Skeletal muscle satellite cell (primary cell): Measurements from ENCODE around the gene SOX13.
A peak's percentile ranks its signal among the peaks of the same experiment; 100 is the strongest.

ENCODE experiments used
- H3K27me3 ChIP-seq: 2 replicates; pipeline ENCODE4 v1.7.0; 2013; ENCODE audit warnings: low read length; ENCODE audit not compliant: control insufficient read depth, insufficient read depth
- H3K36me3 ChIP-seq: 2 replicates; pipeline ENCODE4 v1.7.0; 2013; ENCODE audit warnings: mild to moderate bottlenecking, control low read depth, low read length; ENCODE audit not compliant: insufficient read depth
- H3K4me1 ChIP-seq: 2 replicates; pipeline ENCODE4 v1.7.0; 2013; ENCODE audit warnings: low read length; ENCODE audit not compliant: control insufficient read depth, insufficient read depth
- H3K4me2 ChIP-seq: 2 replicates; pipeline ENCODE4 v1.7.0; 2013; ENCODE audit warnings: mild to moderate bottlenecking, low read length
- H3K4me3 ChIP-seq: 2 replicates; pipeline ENCODE4 v1.7.0; 2013; ENCODE audit warnings: low read length
- H3K9ac ChIP-seq: 2 replicates; pipeline ENCODE4 v1.7.0; 2013; ENCODE audit warnings: mild to moderate bottlenecking, low read depth, low read length, moderate library complexity
- H3K9me3 ChIP-seq: replicated peaks from 2 replicates; pipeline ENCODE4 v1.7.0; 2013; ENCODE audit warnings: mild to moderate bottlenecking, control low read depth, low read length

The SOX13 gene

GRCh38 chr1:204128464-204128963, 55.6 kb downstream of the SOX13 start:
- Histone ChIP-seq H3K4me3 (no peak overlapping the region), H3K36me3 (peaks cover 15% of the 10 kb centered on the region), H3K27me3 (no peaks in the 10 kb centered on the region), H3K9ac (peak overlapping the region; percentile 20), H3K4me2 (peak overlapping the region; percentile 49), H3K4me1 (peaks cover 37% of the 10 kb centered on the region), H3K9me3 (no peaks in the 10 kb centered on the region)

DNA sequence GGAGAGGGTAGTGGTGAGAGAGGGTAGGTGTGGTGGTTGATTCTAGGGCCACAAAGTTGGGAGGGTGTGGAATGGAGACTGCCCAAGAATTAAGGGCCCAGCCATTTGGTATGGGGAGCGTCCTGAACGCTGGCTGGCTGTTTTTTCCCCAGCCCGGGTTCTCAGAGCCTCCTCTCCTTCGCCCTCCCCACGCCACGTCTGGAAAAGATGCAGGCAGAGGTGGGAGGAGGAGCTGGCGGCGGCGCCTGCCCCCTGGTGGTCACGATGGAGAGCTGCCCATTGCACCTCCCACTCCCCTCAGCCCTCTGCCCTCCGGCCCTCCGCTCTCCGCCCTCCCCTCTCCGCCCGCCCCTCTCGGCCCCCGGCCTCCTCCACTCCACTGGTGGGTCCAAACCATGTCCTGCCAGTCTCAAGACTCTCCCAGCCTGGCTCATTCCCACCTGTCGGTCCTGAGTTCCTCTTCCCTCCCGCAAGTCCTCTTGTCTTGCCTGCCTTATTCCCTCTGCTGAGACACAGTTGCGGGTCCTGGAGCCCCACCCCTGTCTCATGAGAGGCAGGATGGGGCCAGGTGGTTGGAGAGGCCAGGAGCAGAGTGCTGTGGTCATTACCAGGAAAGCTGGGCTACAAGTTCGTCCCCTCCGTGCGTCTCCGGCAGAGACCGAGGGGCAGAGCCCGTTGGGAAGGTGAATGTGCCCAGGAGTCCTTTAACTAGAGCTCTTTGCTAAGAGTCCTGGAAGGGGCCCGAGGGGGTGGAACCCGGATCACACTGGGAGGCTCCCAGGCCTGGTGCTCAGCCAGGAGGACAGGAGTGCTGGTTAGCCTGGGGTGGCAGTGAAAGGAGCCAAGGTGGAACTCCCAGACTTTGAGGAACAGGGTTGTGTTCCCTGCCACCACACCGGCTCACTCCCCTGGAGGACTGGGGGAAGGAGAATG, 56.3 kb downstream of the SOX13 start:
- peaks cover 11% of the 10 kb centered on the region for H3K36me3 ChIP-seq
- peak overlapping the region; percentile 24 for H3K4me3 ChIP-seq
- H3K9me3 ChIP-seq, result no peaks in the 10 kb centered on the region
- no peaks in the 10 kb centered on the region for H3K27me3 ChIP-seq
- H3K9ac ChIP-seq, result peak overlapping the region; percentile 20
- H3K4me2 ChIP-seq, result peak overlapping the region; percentile 49
- H3K4me1 ChIP-seq, result peaks cover 37% of the 10 kb centered on the region

DNA sequence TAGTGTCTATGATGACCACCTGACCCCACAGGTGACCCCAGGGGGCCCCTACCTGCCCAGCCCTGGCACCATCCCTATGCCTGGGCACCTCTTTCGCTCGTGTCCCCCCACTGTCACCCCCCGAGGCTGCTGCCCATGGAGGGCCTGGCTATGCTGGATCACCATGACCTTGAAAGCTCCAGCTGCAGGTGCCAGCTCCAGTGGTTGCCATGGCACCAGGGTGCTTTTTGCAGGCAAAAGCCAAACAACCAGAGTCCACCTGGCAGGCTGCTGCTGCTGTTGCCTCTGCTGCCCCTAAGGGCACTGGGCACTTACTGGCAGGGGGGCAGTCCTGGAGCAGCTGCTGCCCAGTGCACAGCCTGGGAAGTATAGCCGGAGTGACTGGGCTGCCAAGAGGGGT, 57.3 kb downstream of the SOX13 start:
- Histone ChIP-seq H3K36me3 (peaks cover 4% of the 10 kb centered on the region), H3K9ac (no peak overlapping the region), H3K27me3 (no peaks in the 10 kb centered on the region), H3K9me3 (no peaks in the 10 kb centered on the region), H3K4me2 (peak overlapping the region; percentile 52), H3K4me1 (peaks cover 37% of the 10 kb centered on the region), H3K4me3 (no peak overlapping the region)

DNA sequence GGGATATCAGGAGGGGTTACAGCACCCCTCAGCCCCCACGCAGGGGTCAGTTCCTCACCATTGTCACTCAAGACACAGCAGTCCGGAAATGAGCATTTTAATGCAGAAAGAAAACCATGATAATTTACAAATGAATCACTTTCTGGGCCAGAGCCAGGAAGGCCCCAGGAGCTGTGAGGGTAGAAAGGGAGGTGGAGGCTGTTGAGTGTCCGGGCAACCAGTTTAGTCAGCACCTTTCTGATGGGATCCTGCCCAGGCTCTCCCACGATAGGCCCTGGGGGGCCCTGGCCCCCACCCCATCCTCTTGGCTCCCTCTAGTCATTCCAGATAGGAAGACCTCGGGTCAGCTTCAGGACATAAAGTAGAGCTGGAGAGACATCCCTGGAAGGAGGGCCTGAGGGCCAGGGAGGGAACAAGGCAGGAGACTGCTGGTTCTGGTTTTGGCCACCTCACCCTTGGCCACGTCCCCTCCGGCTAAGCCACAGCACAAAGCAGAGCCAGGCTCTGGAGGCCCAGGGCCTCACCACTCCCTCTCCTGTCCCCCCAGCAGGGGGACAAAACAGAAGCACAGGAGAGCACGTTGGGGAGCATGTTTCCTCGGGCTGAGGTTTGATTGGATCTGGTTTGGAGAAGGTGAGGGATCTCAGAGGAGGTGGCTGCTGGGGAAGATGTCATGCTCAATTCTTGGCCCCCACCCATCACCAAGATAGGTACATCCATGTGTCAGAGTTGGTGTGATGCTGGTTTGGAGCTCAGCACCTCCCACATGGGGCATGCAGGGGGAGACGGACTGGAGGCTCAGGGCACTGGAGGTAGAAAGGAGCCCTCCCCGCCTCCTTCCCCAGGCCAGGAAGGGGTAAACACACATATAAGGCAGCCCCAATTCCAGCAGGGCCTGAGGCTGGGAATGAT, 58.3 kb downstream of the SOX13 start:
- H3K4me1 ChIP-seq, result peaks cover 37% of the 10 kb centered on the region

DNA sequence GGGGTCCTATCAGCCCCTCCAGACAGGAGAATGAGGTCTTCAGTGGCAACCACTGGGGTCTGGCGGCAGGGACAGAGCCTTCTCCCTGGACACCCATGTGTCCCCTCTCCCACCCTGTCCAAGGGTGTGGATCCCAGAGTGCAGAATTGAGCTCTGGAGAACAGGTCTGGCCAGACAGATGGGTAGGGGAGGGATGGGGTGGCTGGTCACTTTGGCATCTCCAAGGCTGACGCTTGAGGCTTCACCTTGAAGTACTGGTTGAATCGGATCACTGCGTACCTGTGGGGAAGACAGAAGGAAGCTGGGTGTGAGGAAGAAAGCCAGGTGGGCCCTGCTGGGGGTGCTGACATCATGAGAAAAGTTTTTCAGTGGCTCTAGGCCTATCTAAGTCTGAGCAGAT, 59.1 kb downstream of the SOX13 start:
- no peaks in the 10 kb centered on the region for H3K27me3 ChIP-seq
- H3K4me1 ChIP-seq, result peaks cover 33% of the 10 kb centered on the region
- H3K4me2 ChIP-seq, result no peak overlapping the region
- H3K9me3 ChIP-seq, result no peaks in the 10 kb centered on the region
- H3K4me3 ChIP-seq, result no peak overlapping the region
- no peak overlapping the region for H3K9ac ChIP-seq
- H3K36me3 ChIP-seq, result no peaks in the 10 kb centered on the region

More for the DNA sequence above, 58.3 kb downstream of the SOX13 start:
- H3K4me2 ChIP-seq, result peak overlapping the region; percentile 52
- H3K36me3 ChIP-seq, result peaks cover 4% of the 10 kb centered on the region
- no peaks in the 10 kb centered on the region for H3K27me3 ChIP-seq
- H3K9ac ChIP-seq, result peak overlapping the region; percentile 37
- H3K4me3 ChIP-seq, result no peak overlapping the region
- H3K9me3 ChIP-seq, result no peaks in the 10 kb centered on the region

DNA sequence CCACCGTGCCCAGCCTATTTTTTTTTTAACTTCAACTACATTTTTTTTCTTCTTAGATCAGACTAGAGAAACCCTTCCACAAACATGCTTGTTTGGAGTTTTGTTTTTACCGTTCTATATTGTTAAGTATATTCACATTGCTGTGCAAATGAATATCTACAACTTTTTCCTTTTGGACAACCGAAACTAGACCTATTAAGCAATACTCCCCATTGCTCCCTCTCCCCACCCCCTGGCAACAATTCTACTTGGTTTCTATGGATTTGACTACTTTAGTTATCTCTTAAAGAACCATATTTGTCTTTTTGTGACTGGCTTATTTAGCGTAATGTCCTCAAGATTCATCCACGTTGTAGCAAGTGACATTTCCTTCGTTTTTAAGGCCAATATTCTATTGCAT, 59.8 kb downstream of the SOX13 start:
- peaks cover under 1% of the 10 kb centered on the region for H3K27me3 ChIP-seq
- H3K36me3 ChIP-seq, result no peaks in the 10 kb centered on the region
- no peaks in the 10 kb centered on the region for H3K9me3 ChIP-seq
- no peak overlapping the region for H3K9ac ChIP-seq
- peaks cover 28% of the 10 kb centered on the region for H3K4me1 ChIP-seq
- H3K4me3 ChIP-seq, result no peak overlapping the region
- H3K4me2 ChIP-seq, result no peak overlapping the region

DNA sequence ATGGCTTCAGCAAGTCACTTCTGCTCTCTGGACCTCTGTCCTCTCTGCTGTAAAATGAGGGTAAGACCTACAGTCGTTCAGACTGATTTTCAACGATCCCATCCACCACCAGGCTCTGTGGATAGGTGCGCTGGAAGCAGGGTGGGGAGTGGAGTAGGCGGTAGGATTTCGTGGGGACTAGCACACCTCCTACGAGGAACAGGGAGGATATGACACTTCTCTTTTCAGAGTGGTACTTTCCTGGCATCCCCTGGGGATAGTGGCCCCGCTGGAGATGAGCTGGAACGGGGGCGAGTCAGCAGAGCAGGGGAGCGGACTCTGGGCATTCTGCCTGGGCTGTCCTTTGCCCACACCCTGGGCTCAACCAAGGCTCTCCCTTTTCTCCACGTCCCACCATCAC, 61.2 kb downstream of the SOX13 start:
- Histone ChIP-seq H3K9ac (no peak overlapping the region), H3K4me2 (no peak overlapping the region), H3K36me3 (no peaks in the 10 kb centered on the region), H3K4me3 (no peak overlapping the region), H3K27me3 (peaks cover 5% of the 10 kb centered on the region), H3K9me3 (no peaks in the 10 kb centered on the region), H3K4me1 (peaks cover 24% of the 10 kb centered on the region)

- H3K4me2 ChIP-seq, result no peak overlapping the region
- no peak overlapping the region for H3K9ac ChIP-seq
These were observed 63.9 kb downstream of the SOX13 start for GRCh38 chr1:204136814-204137213.

DNA sequence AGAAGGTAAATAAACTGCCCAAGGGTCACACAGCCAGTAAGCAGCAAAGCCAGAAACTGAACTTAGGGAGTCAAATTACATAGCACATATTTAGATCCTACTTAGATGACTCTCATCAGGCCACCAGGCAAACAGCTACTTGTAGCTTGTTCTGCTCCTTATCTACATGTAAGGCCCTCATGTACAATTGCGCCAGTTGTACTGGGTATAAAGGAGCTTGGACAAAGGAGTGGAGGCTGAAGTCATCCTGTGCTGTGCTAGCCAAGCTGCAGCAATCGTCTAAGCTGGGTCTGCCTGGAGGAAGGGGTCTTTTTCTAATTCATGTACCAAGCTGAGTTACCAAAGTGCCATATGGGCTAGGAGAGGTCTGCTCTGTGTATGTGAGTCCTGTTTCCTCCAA, 66.2 kb downstream of the SOX13 start:
- H3K4me3 ChIP-seq, result no peak overlapping the region
- no peaks in the 10 kb centered on the region for H3K4me1 ChIP-seq
- H3K9ac ChIP-seq, result no peak overlapping the region
- H3K36me3 ChIP-seq, result no peaks in the 10 kb centered on the region
- H3K9me3 ChIP-seq, result no peaks in the 10 kb centered on the region
- H3K27me3 ChIP-seq, result peaks cover 25% of the 10 kb centered on the region
- H3K4me2 ChIP-seq, result no peak overlapping the region

More at GRCh38 chr1:204136814-204137213, 63.9 kb downstream of the SOX13 start:
- no peaks in the 10 kb centered on the region for H3K36me3 ChIP-seq
- H3K9me3 ChIP-seq, result no peaks in the 10 kb centered on the region
- H3K4me3 ChIP-seq, result no peak overlapping the region
- H3K27me3 ChIP-seq, result peaks cover 15% of the 10 kb centered on the region
- no peaks in the 10 kb centered on the region for H3K4me1 ChIP-seq

GRCh38 chr1:204139952-204140351, 67.0 kb downstream of the SOX13 start:
- no peaks in the 10 kb centered on the region for H3K9me3 ChIP-seq
- H3K4me2 ChIP-seq, result no peak overlapping the region
- no peaks in the 10 kb centered on the region for H3K36me3 ChIP-seq
- H3K4me1 ChIP-seq, result no peaks in the 10 kb centered on the region
- peaks cover 27% of the 10 kb centered on the region for H3K27me3 ChIP-seq
- no peak overlapping the region for H3K4me3 ChIP-seq
- H3K9ac ChIP-seq, result no peak overlapping the region

DNA sequence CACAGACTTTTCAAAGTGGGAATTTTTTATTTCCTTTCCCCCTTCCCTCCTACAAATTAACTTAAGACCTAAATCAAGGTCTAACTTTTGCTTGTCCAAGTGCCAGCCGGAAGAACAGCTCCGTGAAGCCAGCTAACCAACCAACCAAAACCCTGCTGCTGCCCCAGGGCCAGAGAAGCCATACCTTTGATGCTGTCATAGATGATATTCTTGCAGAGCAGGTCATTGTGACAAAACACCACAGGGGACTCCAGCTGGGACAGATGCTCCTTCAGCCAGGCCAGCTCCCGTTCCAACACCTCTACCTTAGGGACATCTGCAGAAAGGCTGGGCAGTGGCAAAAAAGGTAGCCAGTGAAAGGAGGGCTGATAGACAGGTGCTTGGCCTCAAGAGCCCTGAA, 68.2 kb downstream of the SOX13 start:
- no peak overlapping the region for H3K4me2 ChIP-seq
- no peaks in the 10 kb centered on the region for H3K9me3 ChIP-seq
- no peaks in the 10 kb centered on the region for H3K4me1 ChIP-seq
- H3K36me3 ChIP-seq, result no peaks in the 10 kb centered on the region
- H3K27me3 ChIP-seq, result peaks cover 39% of the 10 kb centered on the region
- H3K4me3 ChIP-seq, result no peak overlapping the region
- H3K9ac ChIP-seq, result no peak overlapping the region
